ENCODE results near the gene GAS6. TPM values are rescaled to one million over a fixed set of nuclear protein-coding genes. Genes with fewer than 3 reads are reported as not detected.

Gene GAS6
- total RNA-seq, 1 donor from 2014 or later: 11.5 TPM

DNA sequence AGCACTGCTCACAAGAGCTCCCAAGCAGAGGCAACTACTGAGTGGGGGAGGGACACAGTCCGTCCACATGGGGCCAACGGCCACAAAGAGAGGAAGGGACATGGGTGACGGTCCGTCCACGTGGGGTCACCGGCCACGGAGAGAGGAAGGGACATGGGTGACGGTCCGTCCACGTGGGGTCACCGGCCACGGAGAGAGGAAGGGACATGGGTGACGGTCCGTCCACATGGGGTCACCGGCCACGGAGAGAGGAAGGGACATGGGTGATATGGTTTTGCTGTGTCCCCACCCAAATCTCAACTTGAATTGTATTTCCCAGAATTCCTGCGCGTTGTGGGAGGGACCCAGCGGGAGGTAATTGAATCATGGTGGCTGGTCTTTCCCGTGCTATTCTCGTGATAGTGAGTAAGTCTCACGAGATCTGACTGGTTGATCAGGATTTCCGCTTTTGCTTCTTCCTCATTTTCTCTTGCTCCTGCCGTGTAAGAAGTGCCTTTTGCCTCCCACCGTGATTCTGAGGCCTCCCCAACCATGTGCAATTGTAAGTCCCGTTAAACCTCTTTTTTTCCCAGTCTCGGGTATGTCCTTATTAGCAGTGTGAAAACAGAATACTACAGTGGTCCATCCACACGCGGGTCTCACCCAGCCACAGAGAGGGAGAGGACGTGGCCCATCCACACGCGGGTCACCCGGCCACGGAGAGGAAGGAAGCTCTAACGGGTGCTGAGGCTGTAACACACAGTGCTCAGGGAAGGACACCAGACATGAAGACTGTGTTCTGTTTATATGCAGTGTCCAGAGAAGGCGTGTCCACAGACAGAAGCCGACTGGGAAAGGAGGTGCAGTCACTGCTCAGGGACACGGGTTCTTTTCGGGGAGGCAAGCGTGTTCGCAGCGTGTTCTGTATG lies 48.5 kb downstream of the GAS6 start:
- peaks cover under 1% of the 10 kb centered on the region for H3K9me3 Mint-ChIP-seq (ENCODE audit: low read depth)
- no peak for DNase-seq (ENCODE audit: low spot score, unreplicated experiment)
- H3K4me3 Mint-ChIP-seq (ENCODE audit: low read depth): no peak overlapping the region
- TF ChIP-seq CTCF (IDR thresholded peaks at IDR 0.05; ENCODE audit: unreplicated experiment): no peak
- H3K36me3 Mint-ChIP-seq (ENCODE audit: insufficient read depth): no peaks in the 10 kb centered on the region
- peaks cover 6% of the 10 kb centered on the region for H3K27me3 Mint-ChIP-seq
- no peaks in the 10 kb centered on the region for H3K4me1 Mint-ChIP-seq (ENCODE audit: low read depth)
- H3K27ac Mint-ChIP-seq: no peak overlapping the region

GRCh38 chr13:113814435-113814821 lies 49.4 kb downstream of the GAS6 start:
- TF ChIP-seq CTCF (IDR thresholded peaks at IDR 0.05; ENCODE audit: unreplicated experiment): no peak
- Mint-ChIP-seq H3K36me3 (ENCODE audit: insufficient read depth) (no peaks in the 10 kb centered on the region), H3K27ac (no peak overlapping the region), H3K27me3 (peaks cover 6% of the 10 kb centered on the region), H3K4me1 (ENCODE audit: low read depth) (no peaks in the 10 kb centered on the region), H3K9me3 (ENCODE audit: low read depth) (peaks cover 4% of the 10 kb centered on the region), H3K4me3 (ENCODE audit: low read depth) (no peak overlapping the region)
- DNase-seq (ENCODE audit: low spot score, unreplicated experiment): no peak

GRCh38 chr13:113813749-113814434 lies 50.0 kb downstream of the GAS6 start:
- H3K36me3 Mint-ChIP-seq (ENCODE audit: insufficient read depth): no peaks in the 10 kb centered on the region
- H3K27ac Mint-ChIP-seq: no peak overlapping the region
- no peak overlapping the region for H3K4me3 Mint-ChIP-seq (ENCODE audit: low read depth)
- H3K9me3 Mint-ChIP-seq (ENCODE audit: low read depth): peaks cover 4% of the 10 kb centered on the region
- H3K27me3 Mint-ChIP-seq: peaks cover 6% of the 10 kb centered on the region
- no peak for TF ChIP-seq CTCF (IDR thresholded peaks at IDR 0.05; ENCODE audit: unreplicated experiment)
- DNase-seq (ENCODE audit: low spot score, unreplicated experiment): no peak
- H3K4me1 Mint-ChIP-seq (ENCODE audit: low read depth): no peaks in the 10 kb centered on the region

DNA sequence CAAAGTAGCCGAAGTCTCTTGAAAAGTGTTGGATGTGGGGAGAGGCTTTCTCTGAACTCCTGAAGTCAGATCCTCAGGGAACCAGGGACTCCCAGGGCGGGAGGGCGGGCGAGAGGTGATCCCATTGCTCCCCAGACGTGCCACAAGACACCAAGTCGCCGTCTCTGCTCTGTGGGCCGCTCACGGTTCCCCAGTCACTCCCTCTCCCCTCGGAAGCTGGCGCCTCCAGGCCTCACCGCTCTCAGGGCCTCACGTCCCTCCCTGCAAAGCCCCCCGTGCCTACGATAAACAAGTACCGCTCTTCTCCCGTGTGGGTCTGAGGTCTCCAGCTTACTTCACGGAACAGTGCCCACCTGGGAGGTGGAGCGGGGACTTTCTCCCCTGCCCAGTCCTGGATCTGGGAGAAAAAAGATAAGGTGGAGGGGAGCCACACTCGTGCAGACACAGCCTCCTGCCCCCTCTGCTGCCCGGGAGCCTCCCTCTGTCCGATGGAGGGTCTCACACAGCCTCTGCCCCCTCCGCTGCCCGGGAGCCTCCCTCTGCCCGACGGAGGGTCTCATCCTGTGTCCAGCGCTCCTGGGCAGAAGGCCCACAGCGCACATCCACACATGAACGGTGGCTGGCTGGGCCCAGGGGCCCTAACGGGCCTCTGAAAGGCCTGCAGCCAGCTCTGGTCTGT lies 50.7 kb downstream of the GAS6 start:
- H3K4me1 Mint-ChIP-seq (ENCODE audit: low read depth): no peaks in the 10 kb centered on the region
- DNase-seq (ENCODE audit: low spot score, unreplicated experiment): no peak
- peaks cover 6% of the 10 kb centered on the region for H3K27me3 Mint-ChIP-seq
- H3K9me3 Mint-ChIP-seq (ENCODE audit: low read depth): peaks cover 8% of the 10 kb centered on the region
- no peak overlapping the region for H3K27ac Mint-ChIP-seq
- peaks cover 1% of the 10 kb centered on the region for H3K36me3 Mint-ChIP-seq (ENCODE audit: insufficient read depth)
- TF ChIP-seq CTCF (IDR thresholded peaks at IDR 0.05; ENCODE audit: unreplicated experiment): no peak
- H3K4me3 Mint-ChIP-seq (ENCODE audit: low read depth): no peak overlapping the region
